Pancreas (tissue), 10 donors: Measurements from ENCODE around the gene RPS28. TPM values are rescaled to one million over a fixed set of nuclear protein-coding genes. Genes with fewer than 3 reads are reported as not detected.
A peak's percentile ranks its signal among the peaks of the same experiment; 100 is the strongest.

Source experiments
- ATAC-seq, 4 donors: fragments of 200-7000 bp; cut with Tn5 transposase; one replicate each; pipeline versions ENCODE4 v1.8.0 to v1.9.1; 2020; ENCODE audit warnings: mild to moderate bottlenecking in 4 of 4, moderate library complexity in 4 of 4
- DNase-seq, 6 donors: peaks; one replicate each; pipeline ENCODE4 v3.0.0-alpha.2; 2020
- FAIRE-seq: peaks from 2 replicates; lab custom pipeline; 2012; peaks lifted over from hg19 to GRCh38; lab: Jason Lieb, UNC
- H3K27ac ChIP-seq, 4 donors: fragments of 200-600 bp; sonication (generic); 1 replicate in 3 of 4; 2 replicates in 1 of 4; pipeline versions ENCODE4 v1.5.0 to v1.8.0; 2020
- H3K27me3 ChIP-seq, 4 donors: fragments of 200-600 bp; one replicate each; pipeline ENCODE4 v1.8.0; 2021
- H3K36me3 ChIP-seq, 3 donors: fragments of 200-600 bp; sonication (generic) in 1 of 3; one replicate each; pipeline versions ENCODE4 v1.5.0 to v1.8.0; 2020 to 2021
- H3K4me1 ChIP-seq, 3 donors: fragments of 200-600 bp; one replicate each; pipeline ENCODE4 v1.8.0; 2021
- H3K4me3 ChIP-seq, 4 donors: fragments of 200-600 bp; sonication (generic) in 2 of 4; one replicate each; pipeline versions ENCODE4 v1.5.0 to v1.8.0; 2020 to 2021
- H3K9me3 ChIP-seq, 4 donors: fragments of 200-600 bp; one replicate each; pipeline ENCODE4 v1.8.0; 2021
- CTCF ChIP-seq, 4 donors: fragments of 200-600 bp; sonication (generic) in 3 of 4; IDR thresholded peaks; one replicate each; pipeline versions ENCODE4 v1.5.0 to v1.8.0; 2021; ENCODE audit warnings: antibody characterized with exemption in 4 of 4
- WGBS, 2 donors: extraction: QIAGEN DNeasy Blood & Tissue Kit; methylation state at CpG; one replicate each; pipeline ENCODE4 v1.1.7; 2013; 5-methylcytosine and 5-hydroxymethylcytosine counted together
- intact Hi-C, 3 donors: fragments of 100-400 bp; cut with DNase I; formaldehyde crosslinking; loops; one replicate each; pipeline versions ENCODE4 v1.11.1 to v1.14.2; 2022
- polyA plus RNA-seq, 2 donors: library from polyadenylated mRNA; stranded (reverse); fragments of 200-250 nt; gene quantifications; one replicate each; pipeline ENCODE4 v1.2.3, GENCODE V29; 2013
- total RNA-seq, 6 donors: library from RNA; stranded (reverse); fragmentation: NEBNext Ultra II Directional in 4 of 6; extraction: Animal tissue kit (Norgen Biotek cat#: 25700) in 4 of 6; gene quantifications; one replicate each; pipeline versions ENCODE4 v1.2.1 to v1.2.4, GENCODE V29; 2021 to 2023
- donor health status: healthy with polysubstance abuse.
- donor health status: DM: no; HTN: no; CAD: no; lungs with moderate emphysema.
- donor health status: DM: no; HTN: no; CAD: no.
- donor health status: control.
- donor health status: control.
- donor health status: Bipolar disorder and iron deficiency.
- donor health status: DM: yes; HTN: yes; CAD: no.
- donor health status: DM: no; HTN: no; CAD: no.
- donor health status: DM: no; HTN: no; CAD: no.
- donor health status: DM: yes; HTN: yes; CAD: no.

The RPS28 gene
- total and polyA plus RNA-seq, 8 donors, result 706 to 1,524 (median 1,001) TPM

- Histone ChIP-seq H3K4me3 (no peak overlapping the region), H3K27me3 (no peaks in the 10 kb centered on the region), H3K9me3 (no peaks in the 10 kb centered on the region), H3K36me3 (no peaks in the 10 kb centered on the region), H3K4me1 (peaks cover 18 to 38% (median 27%) of the 10 kb centered on the region in 3 donors), H3K27ac (peak overlapping the region; percentile 50 to 83 (median 62))
- FAIRE-seq (peak; percentile 83), ATAC-seq (peak; percentile 72 to 92 (median 90)), DNase-seq (peak; percentile 93 to 99 (median 98))
- intact Hi-C loops, result no loop called here
- no peak for TF ChIP-seq CTCF (IDR thresholded peaks at IDR 0.05)
- WGBS, 2 donors, result 17 to 19% methylated on average over 12 of the region's 12 CpGs
These were observed 40.9 kb downstream of the RPS28 start for GRCh38 chr19:8361921-8362793.

GRCh38 chr19:8363803-8364771 lies 42.8 kb downstream of the RPS28 start, which contains the start of gene ANGPTL4:
Gene ANGPTL4 (plus strand): TSS chr19:8364155. CDS start chr19:8364322, 167 bp downstream.
- FAIRE-seq (no peak), ATAC-seq (peak; percentile 25 to 49 (median 38)), DNase-seq (peak in 5 of 6 donors; percentile 74 to 89 (median 79))
- peak within 1 kb of the TSS; percentile 11 to 73 (median 40) for H3K27ac ChIP-seq
- peak in 1 of 4 donors; percentile 12 for TF ChIP-seq CTCF (IDR thresholded peaks at IDR 0.05)
- 6% methylated on average over 78 to 81 of the region's 81 CpGs for WGBS, 2 donors
- H3K27me3 ChIP-seq, result no peaks in the 10 kb centered on the region
- H3K36me3 ChIP-seq, result peaks cover 0 to 12% (median 0%) of the 10 kb centered on the region in 3 donors
- no peaks in the 10 kb centered on the region for H3K9me3 ChIP-seq
- peak within 1 kb of the TSS; percentile 18 to 93 (median 46) for H3K4me3 ChIP-seq
- intact Hi-C loops, result no loop called here
- H3K4me1 ChIP-seq, result peaks cover 29 to 43% (median 42%) of the 10 kb centered on the region in 3 donors

GRCh38 chr19:8366121-8366581 lies 44.9 kb downstream of the RPS28 start:
- no peaks in the 10 kb centered on the region for H3K9me3 ChIP-seq
- peaks cover 42% of the 10 kb centered on the region in 3 donors for H3K4me1 ChIP-seq
- no peak for TF ChIP-seq CTCF (IDR thresholded peaks at IDR 0.05)
- H3K4me3 ChIP-seq, result peak overlapping the region in 1 of 4 donors; percentile 93
- H3K27me3 ChIP-seq, result no peaks in the 10 kb centered on the region
- DNase-seq (peak in 2 of 6 donors; percentile 65 to 80), ATAC-seq (no peak), FAIRE-seq (no peak)
- 94 to 95% methylated on average over 11 of the region's 11 CpGs for WGBS, 2 donors
- peak overlapping the region in 3 of 4 donors; percentile 60 to 81 (median 79) for H3K27ac ChIP-seq
- H3K36me3 ChIP-seq, result peaks cover 0 to 22% (median 0%) of the 10 kb centered on the region in 3 donors
- intact Hi-C loops, result no loop called here

- ATAC-seq, result peak; percentile 2 to 12 (median 9)
- Histone ChIP-seq H3K36me3 (peaks cover 0 to 27% (median 0%) of the 10 kb centered on the region in 3 donors), H3K4me1 (peaks cover 34 to 37% (median 37%) of the 10 kb centered on the region in 3 donors), H3K27ac (peak overlapping the region; percentile 41 to 81 (median 70)), H3K27me3 (no peaks in the 10 kb centered on the region), H3K9me3 (no peaks in the 10 kb centered on the region), H3K4me3 (peak overlapping the region in 2 of 4 donors; percentile 23 to 93)
- FAIRE-seq, result no peak
- TF ChIP-seq CTCF (IDR thresholded peaks at IDR 0.05), result no peak
- 27 to 43% methylated on average over 13 of the region's 13 CpGs for WGBS, 2 donors
- peak in 3 of 6 donors; percentile 63 to 87 (median 83) for DNase-seq
- intact Hi-C loops, result no loop called here
These were observed 45.6 kb downstream of the RPS28 start for GRCh38 chr19:8366961-8367326.
